ENCODE measurements around the gene KCNK4.

The KCNK4 gene

GRCh38 chr11:64289002-64289564 is 2.0 kb upstream of the KCNK4 start:
- DNase-seq (ENCODE audit: low read depth in 3 of 3) = no peak

- no peak for DNase-seq (ENCODE audit: low read depth in 3 of 3)
These were observed 495 bp upstream of the KCNK4 start for GRCh38 chr11:64290352-64291261.

GRCh38 chr11:64291752-64292459 is 804 bp downstream of the KCNK4 start:
- no peak for DNase-seq (ENCODE audit: low read depth in 3 of 3)

GRCh38 chr11:64292460-64293254 is 1.6 kb downstream of the KCNK4 start:
- DNase-seq (ENCODE audit: low read depth in 3 of 3) = no peak

- no peak for DNase-seq (ENCODE audit: low read depth in 3 of 3)
These were observed 3.7 kb downstream of the KCNK4 start for GRCh38 chr11:64294774-64295173.

GRCh38 chr11:64295760-64296159 is 4.7 kb downstream of the KCNK4 start:
- DNase-seq (ENCODE audit: low read depth in 3 of 3) = no peak

- no peak for DNase-seq (ENCODE audit: low read depth in 3 of 3)
These were observed 5.1 kb downstream of the KCNK4 start for GRCh38 chr11:64296236-64296635.

GRCh38 chr11:64296830-64297698 is 6.0 kb downstream of the KCNK4 start:
- no peak for DNase-seq (ENCODE audit: low read depth in 3 of 3)

- DNase-seq (ENCODE audit: low read depth in 3 of 3) = no peak
These were observed 6.7 kb downstream of the KCNK4 start for GRCh38 chr11:64297699-64298358.

GRCh38 chr11:64298966-64299846 is 8.1 kb downstream of the KCNK4 start:
- no peak for DNase-seq (ENCODE audit: low read depth in 3 of 3)

GRCh38 chr11:64299847-64300648 is 8.9 kb downstream of the KCNK4 start, which contains the start of gene CATSPERZ:
CATSPERZ (plus strand) TSS chr11:64300358; CDS start chr11:64300411, 53 bp downstream.
- DNase-seq (ENCODE audit: low read depth in 3 of 3) = no peak

GRCh38 chr11:64303109-64304031 is 12.3 kb downstream of the KCNK4 start:
- DNase-seq (ENCODE audit: low read depth in 3 of 3) = no peak

- DNase-seq (ENCODE audit: low read depth in 3 of 3) = no peak
These were observed 12.9 kb downstream of the KCNK4 start for GRCh38 chr11:64304032-64304315.

GRCh38 chr11:64304316-64305072 is 13.4 kb downstream of the KCNK4 start:
- DNase-seq (ENCODE audit: low read depth in 3 of 3) = peak; percentile 89 to 97 (median 90)

GRCh38 chr11:64305075-64305690 is 14.1 kb downstream of the KCNK4 start, which contains the start of gene ESRRA:
ESRRA (plus strand) TSS chr11:64305524; CDS start chr11:64307180, 1,656 bp downstream.
- DNase-seq (ENCODE audit: low read depth in 3 of 3) = peak; percentile 97 to 100 (median 100)

Measured in stimulated activated CD4-positive, alpha-beta T cell treated with anti-CD3 and anti-CD28 coated beads, TNF-alpha, amount 100 ng/mL, for 24 hours (primary cell).